ENCODE measurements around the gene CREBZF.
A peak's percentile ranks its signal among the peaks of the same experiment; 100 is the strongest.

The CREBZF gene

GRCh38 chr11:85664615-85665481, at the start of gene CREBZF:
CREBZF (minus strand) TSS chr11:85665129; CDS start chr11:85664875, 254 bp downstream.
- peak; percentile 87 for DNase-seq (ENCODE audit: low read depth)

- no peak for DNase-seq (ENCODE audit: low read depth)
Measured at GRCh38 chr11:85712953-85713352, 48.0 kb upstream of the CREBZF start.

GRCh38 chr11:85710917-85711316, 46.0 kb upstream of the CREBZF start:
- DNase-seq (ENCODE audit: low read depth) = no peak

- DNase-seq (ENCODE audit: low read depth) = no peak
Measured at GRCh38 chr11:85709941-85710702, 45.2 kb upstream of the CREBZF start.

GRCh38 chr11:85705800-85706199, 40.9 kb upstream of the CREBZF start:
- DNase-seq (ENCODE audit: low read depth) = no peak

- DNase-seq (ENCODE audit: low read depth) = no peak
Measured at GRCh38 chr11:85704967-85705366, 40.0 kb upstream of the CREBZF start.

GRCh38 chr11:85699957-85700741, 35.2 kb upstream of the CREBZF start:
- DNase-seq (ENCODE audit: low read depth) = no peak

- no peak for DNase-seq (ENCODE audit: low read depth)
Measured at GRCh38 chr11:85698195-85698594, 33.3 kb upstream of the CREBZF start.

GRCh38 chr11:85697747-85698146, 32.8 kb upstream of the CREBZF start:
- DNase-seq (ENCODE audit: low read depth) = no peak

GRCh38 chr11:85695546-85695945, 30.6 kb upstream of the CREBZF start:
- no peak for DNase-seq (ENCODE audit: low read depth)

GRCh38 chr11:85694385-85694980, 29.6 kb upstream of the CREBZF start:
- no peak for DNase-seq (ENCODE audit: low read depth)

- DNase-seq (ENCODE audit: low read depth) = no peak
Measured at GRCh38 chr11:85685820-85686459, 21.0 kb upstream of the CREBZF start, which contains the start of gene CCDC89. CCDC89 (minus strand) TSS chr11:85686195; CDS start chr11:85686130, 65 bp downstream.

GRCh38 chr11:85685125-85685819, 20.3 kb upstream of the CREBZF start:
- DNase-seq (ENCODE audit: low read depth) = no peak

GRCh38 chr11:85682330-85683305, 17.7 kb upstream of the CREBZF start:
- DNase-seq (ENCODE audit: low read depth) = peak; percentile 46

- no peak for DNase-seq (ENCODE audit: low read depth)
Measured at GRCh38 chr11:85680897-85681296, 16.0 kb upstream of the CREBZF start.

GRCh38 chr11:85679576-85679975, 14.6 kb upstream of the CREBZF start:
- no peak for DNase-seq (ENCODE audit: low read depth)

GRCh38 chr11:85673393-85673792, 8.5 kb upstream of the CREBZF start:
- no peak for DNase-seq (ENCODE audit: low read depth)

- no peak for DNase-seq (ENCODE audit: low read depth)
Measured at GRCh38 chr11:85672105-85672902, 7.4 kb upstream of the CREBZF start.

All from activated gamma-delta T cell treated with anti-CD3 and anti-CD28 coated beads, Interleukin-2, amount 50 U/mL, for 16 hours (primary cell).